IMR-90 (cell line): Measurements from ENCODE around the gene ETS1.

Experiments used
- BHLHE40 ChIP-seq: fragments of 150-350 bp; IDR thresholded peaks from 2 replicates; pipeline ENCODE4 v1.6.1; 2016; ENCODE audit warnings: mild to moderate bottlenecking, low read depth, low read length
- CEBPB ChIP-seq: IDR thresholded peaks from 2 replicates; pipeline ENCODE4 v1.6.1; 2012; ENCODE audit warnings: low read depth, low read length, improper control_type of control experiment
- CHD1 ChIP-seq: IDR thresholded peaks from 2 replicates; pipeline ENCODE4 v1.6.1; 2012; ENCODE audit warnings: low read depth, low read length, improper control_type of control experiment
- MAFK ChIP-seq: IDR thresholded peaks from 2 replicates; pipeline ENCODE4 v1.6.1; 2012; ENCODE audit warnings: low read depth, low read length, improper control_type of control experiment
- MAZ ChIP-seq: IDR thresholded peaks from 2 replicates; pipeline ENCODE4 v1.6.1; 2012; ENCODE audit warnings: low read depth, mild to moderate bottlenecking, low read length, improper control_type of control experiment, moderate library complexity, borderline replicate concordance
- MXI1 ChIP-seq: IDR thresholded peaks from 2 replicates; pipeline ENCODE4 v1.6.1; 2012; ENCODE audit warnings: low read depth, mild to moderate bottlenecking, low read length, moderate library complexity, borderline replicate concordance
- NFE2L2 ChIP-seq: fragments of 150-350 bp; IDR thresholded peaks from 2 replicates; pipeline ENCODE4 v1.6.1; 2016; ENCODE audit warnings: low read depth, mild to moderate bottlenecking, low read length
- POLR2A ChIP-seq: IDR thresholded peaks from 2 replicates; pipeline ENCODE4 v1.6.1; 2012; ENCODE audit warnings: mild to moderate bottlenecking, low read depth, low read length
- RAD21 ChIP-seq: IDR thresholded peaks from 2 replicates; pipeline ENCODE4 v1.6.1; 2012; ENCODE audit warnings: low read length, improper control_type of control experiment
- RCOR1 ChIP-seq: IDR thresholded peaks from 2 replicates; pipeline ENCODE4 v1.6.1; 2012; ENCODE audit warnings: mild to moderate bottlenecking, low read length, improper control_type of control experiment; ENCODE audit not compliant: insufficient replicate concordance
- RFX5 ChIP-seq: IDR thresholded peaks from 2 replicates; pipeline ENCODE4 v1.8.0; 2012; ENCODE audit warnings: low read depth, mild to moderate bottlenecking, low read length, moderate library complexity
- SMC3 ChIP-seq: fragments of 150-350 bp; IDR thresholded peaks from 2 replicates; pipeline ENCODE4 v1.6.1; 2016; ENCODE audit warnings: low read depth, mild to moderate bottlenecking, antibody characterized with exemption, low read length, moderate library complexity
- TF ChIP-seq, protein P1 (sequence below): conservative IDR thresholded peaks from 2 replicates; pipeline ENCODE4 v1.5.1; 2012; ENCODE audit warnings: mild to moderate bottlenecking, low read depth, low read length, improper control_type of control experiment
- TF ChIP-seq, protein P2 (sequence below): fragments of 150-350 bp; IDR thresholded peaks from 2 replicates; pipeline ENCODE4 v1.6.1; 2016; ENCODE audit warnings: low read depth, mild to moderate bottlenecking, low read length, moderate library complexity, borderline replicate concordance

DNA sequence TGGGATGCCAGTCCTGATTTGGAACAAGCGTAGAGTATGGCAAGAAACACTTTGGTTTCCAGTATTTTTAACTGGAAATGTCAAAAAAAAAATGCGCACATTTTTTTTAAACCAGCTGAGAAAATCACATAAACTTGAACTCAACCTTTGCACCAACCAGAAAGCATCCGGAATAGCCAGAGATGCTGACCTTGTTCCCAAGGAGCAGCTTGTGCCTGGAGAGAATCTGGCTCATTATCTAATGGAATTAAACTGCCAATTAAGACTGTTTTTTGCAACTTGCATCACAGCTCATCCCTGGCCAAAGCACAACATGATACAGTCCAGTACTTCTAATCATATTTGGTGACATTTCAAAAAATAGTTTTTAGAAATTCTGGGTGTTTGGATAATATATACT, 8.4 kb upstream of the ETS1 start:
- TF ChIP-seq BHLHE40, result no peak
- no peak for TF ChIP-seq SMC3
- TF ChIP-seq, protein P1, sequence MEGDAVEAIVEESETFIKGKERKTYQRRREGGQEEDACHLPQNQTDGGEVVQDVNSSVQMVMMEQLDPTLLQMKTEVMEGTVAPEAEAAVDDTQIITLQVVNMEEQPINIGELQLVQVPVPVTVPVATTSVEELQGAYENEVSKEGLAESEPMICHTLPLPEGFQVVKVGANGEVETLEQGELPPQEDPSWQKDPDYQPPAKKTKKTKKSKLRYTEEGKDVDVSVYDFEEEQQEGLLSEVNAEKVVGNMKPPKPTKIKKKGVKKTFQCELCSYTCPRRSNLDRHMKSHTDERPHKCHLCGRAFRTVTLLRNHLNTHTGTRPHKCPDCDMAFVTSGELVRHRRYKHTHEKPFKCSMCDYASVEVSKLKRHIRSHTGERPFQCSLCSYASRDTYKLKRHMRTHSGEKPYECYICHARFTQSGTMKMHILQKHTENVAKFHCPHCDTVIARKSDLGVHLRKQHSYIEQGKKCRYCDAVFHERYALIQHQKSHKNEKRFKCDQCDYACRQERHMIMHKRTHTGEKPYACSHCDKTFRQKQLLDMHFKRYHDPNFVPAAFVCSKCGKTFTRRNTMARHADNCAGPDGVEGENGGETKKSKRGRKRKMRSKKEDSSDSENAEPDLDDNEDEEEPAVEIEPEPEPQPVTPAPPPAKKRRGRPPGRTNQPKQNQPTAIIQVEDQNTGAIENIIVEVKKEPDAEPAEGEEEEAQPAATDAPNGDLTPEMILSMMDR, result no peak
- TF ChIP-seq POLR2A, result no peak
- TF ChIP-seq CEBPB, result no peak
- TF ChIP-seq RCOR1, result no peak
- TF ChIP-seq RAD21, result no peak
- TF ChIP-seq, protein P2, sequence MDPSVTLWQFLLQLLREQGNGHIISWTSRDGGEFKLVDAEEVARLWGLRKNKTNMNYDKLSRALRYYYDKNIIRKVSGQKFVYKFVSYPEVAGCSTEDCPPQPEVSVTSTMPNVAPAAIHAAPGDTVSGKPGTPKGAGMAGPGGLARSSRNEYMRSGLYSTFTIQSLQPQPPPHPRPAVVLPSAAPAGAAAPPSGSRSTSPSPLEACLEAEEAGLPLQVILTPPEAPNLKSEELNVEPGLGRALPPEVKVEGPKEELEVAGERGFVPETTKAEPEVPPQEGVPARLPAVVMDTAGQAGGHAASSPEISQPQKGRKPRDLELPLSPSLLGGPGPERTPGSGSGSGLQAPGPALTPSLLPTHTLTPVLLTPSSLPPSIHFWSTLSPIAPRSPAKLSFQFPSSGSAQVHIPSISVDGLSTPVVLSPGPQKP, result no peak
- TF ChIP-seq CHD1, result no peak
- no peak for TF ChIP-seq MXI1
- no peak for TF ChIP-seq NFE2L2
- no peak for TF ChIP-seq MAFK
- TF ChIP-seq RFX5, result no peak
- TF ChIP-seq MAZ, result no peak
